ENCODE measurements around the gene SCML1. TPM values are rescaled to one million over a fixed set of nuclear protein-coding genes. Genes with fewer than 3 reads are reported as not detected.

The SCML1 gene
- total and polyA plus RNA-seq, 10 of the 15 experiments (the other 5 are each of a cell fraction or from before 2014, with no cell fraction given): 0.62 to 48.3 (median 1.6) TPM

DNA sequence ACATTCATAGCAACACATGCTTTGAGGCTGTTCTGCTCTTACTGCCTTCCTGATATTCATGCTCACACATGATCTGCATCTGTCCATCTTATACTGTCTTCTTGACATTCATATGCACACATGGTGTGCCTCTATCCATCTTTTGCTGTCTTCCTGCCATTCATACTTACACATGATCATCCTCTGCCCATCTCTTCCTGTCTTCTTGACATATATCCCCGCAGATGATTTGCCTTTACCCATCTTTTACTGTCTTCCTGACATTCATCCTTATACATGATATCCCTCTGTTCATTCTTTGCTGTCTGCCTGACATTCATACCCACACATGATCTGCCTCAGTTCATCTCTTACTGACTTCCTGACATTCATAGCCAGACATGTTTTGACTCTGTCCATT lies 36.8 kb downstream of the SCML1 start:
- Histone ChIP-seq H3K9me3 (replicated peaks; ENCODE audit: control insufficient read depth, insufficient read depth, low read length) (no peaks in the 10 kb centered on the region), H2AFZ (ENCODE audit: control insufficient read depth, low read depth, low read length) (no peak overlapping the region), H3K27me3 (replicated peaks in 1 of 2; ENCODE audit: control insufficient read depth in 2 of 2, insufficient read depth in 2 of 2, low read length in 1 of 2) (no peaks in the 10 kb centered on the region), H3K27ac (ENCODE audit: control insufficient read depth, insufficient read depth) (no peak overlapping the region), H3K4me3 (no peak overlapping the region), H3K36me3 (ENCODE audit: control insufficient read depth in 2 of 2, insufficient read depth in 2 of 2, low read length in 1 of 2) (no peaks in the 10 kb centered on the region), H4K20me1 (ENCODE audit: control insufficient read depth, insufficient read depth) (no peaks in the 10 kb centered on the region), H3K79me2 (ENCODE audit: control insufficient read depth, insufficient read depth, low read length) (no peaks in the 10 kb centered on the region), H3K4me1 (ENCODE audit: control insufficient read depth, insufficient read depth, low read length) (no peaks in the 10 kb centered on the region), H3K9ac (ENCODE audit: control insufficient read depth, insufficient read depth, low read length) (no peak overlapping the region), H3K4me2 (ENCODE audit: control insufficient read depth, insufficient read depth) (no peak overlapping the region)
- ChIA-PET POLR2A (no interaction called here), SMC1A (ENCODE audit: uncharacterized antibody, unreplicated experiment) (no interaction called here), CTCF (no interaction called here), RAD21 (ENCODE audit: unreplicated experiment) (no interaction called here)
- no TSS peak for BruUV-seq (replicated peaks)
- TF ChIP-seq ZBTB33 (IDR thresholded peaks at IDR 0.05): no peak
- TF ChIP-seq SP1 (IDR thresholded peaks at IDR 0.05; ENCODE audit: low read depth, low read length): no peak
- TF ChIP-seq JUNB (IDR thresholded peaks at IDR 0.05): no peak
- TF ChIP-seq PRDM15 (CRISPR knock-in tag; IDR thresholded peaks at IDR 0.05): no peak
- no peak for TF ChIP-seq NFXL1 (IDR thresholded peaks at IDR 0.05; ENCODE audit: borderline replicate concordance)
- no peak for TF ChIP-seq ZNF217 (IDR thresholded peaks at IDR 0.05)
- TF ChIP-seq ZBED1 (IDR thresholded peaks at IDR 0.05; ENCODE audit: borderline replicate concordance): no peak
- intact Hi-C loops (cut with micrococcal nuclease; ENCODE audit: unreplicated experiment) (no loop called here), in situ Hi-C loops (cut with MboI) (no loop called here)
- ATAC-seq (no peak), DNase-seq (ENCODE audit: low read depth, low spot score) (no peak), FAIRE-seq (no peak)
- 20% methylated on average over 1 of the region's 1 CpG for WGBS (ENCODE audit: insufficient coverage, insufficient replicate concordance, low lambda C conversion rate, missing lambda C conversion rate)
